ENCODE data around the gene THSD7B.

DNA sequence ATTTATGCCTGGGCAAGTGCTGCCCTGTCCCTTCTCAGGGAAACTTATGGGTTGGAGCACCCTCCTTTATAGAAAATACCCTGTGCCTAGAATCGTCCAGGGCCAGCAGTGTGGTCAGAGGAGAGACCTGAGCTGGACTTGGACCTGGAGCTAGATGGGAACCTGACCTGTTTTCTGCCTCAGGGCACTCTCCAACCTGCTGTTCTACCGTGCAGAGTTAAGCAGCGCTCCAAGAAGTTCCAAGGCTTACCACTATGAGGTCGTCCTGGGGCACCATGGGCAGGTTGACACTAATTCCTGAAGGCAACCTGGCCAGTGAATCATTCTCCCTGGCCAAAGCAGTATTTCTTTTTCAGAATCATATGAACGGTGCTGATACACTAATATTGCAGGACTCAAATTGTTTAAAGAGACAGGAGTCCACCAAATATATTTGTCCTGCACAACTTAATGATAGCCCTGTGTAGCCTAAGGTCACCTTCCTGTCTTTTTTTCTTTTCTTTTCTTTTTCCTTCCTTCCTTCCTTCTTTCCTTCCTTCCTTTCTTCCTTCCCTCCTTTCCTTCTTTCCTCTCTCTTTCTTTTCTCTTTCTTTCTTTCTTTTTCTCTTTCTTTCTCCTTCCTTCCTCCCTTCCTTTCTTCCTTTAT, 743.5 kb downstream of the THSD7B start:
- TF ChIP-seq, protein P1, sequence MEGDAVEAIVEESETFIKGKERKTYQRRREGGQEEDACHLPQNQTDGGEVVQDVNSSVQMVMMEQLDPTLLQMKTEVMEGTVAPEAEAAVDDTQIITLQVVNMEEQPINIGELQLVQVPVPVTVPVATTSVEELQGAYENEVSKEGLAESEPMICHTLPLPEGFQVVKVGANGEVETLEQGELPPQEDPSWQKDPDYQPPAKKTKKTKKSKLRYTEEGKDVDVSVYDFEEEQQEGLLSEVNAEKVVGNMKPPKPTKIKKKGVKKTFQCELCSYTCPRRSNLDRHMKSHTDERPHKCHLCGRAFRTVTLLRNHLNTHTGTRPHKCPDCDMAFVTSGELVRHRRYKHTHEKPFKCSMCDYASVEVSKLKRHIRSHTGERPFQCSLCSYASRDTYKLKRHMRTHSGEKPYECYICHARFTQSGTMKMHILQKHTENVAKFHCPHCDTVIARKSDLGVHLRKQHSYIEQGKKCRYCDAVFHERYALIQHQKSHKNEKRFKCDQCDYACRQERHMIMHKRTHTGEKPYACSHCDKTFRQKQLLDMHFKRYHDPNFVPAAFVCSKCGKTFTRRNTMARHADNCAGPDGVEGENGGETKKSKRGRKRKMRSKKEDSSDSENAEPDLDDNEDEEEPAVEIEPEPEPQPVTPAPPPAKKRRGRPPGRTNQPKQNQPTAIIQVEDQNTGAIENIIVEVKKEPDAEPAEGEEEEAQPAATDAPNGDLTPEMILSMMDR (IDR thresholded peaks at IDR 0.05; ENCODE audit: low read length): no peak
- TF ChIP-seq EZH2 (IDR thresholded peaks at IDR 0.05; ENCODE audit: borderline replicate concordance, low read length): no peak
